SK-N-SH (cell line): Measurements from ENCODE around the gene PAPOLA. TPM values are rescaled to one million over a fixed set of nuclear protein-coding genes. Genes with fewer than 3 reads are reported as not detected.

Source experiments
- CTCF ChIA-PET: fragments of 300-600, 350-600 bp; formaldehyde crosslinking; extraction: SDS; loops from one replicate; lab custom pipeline; 2021; lab: Yijun Ruan, JAX
- POLR2A ChIA-PET: fragments of 350-600 bp; sonication (Branson Sonifier 250); formaldehyde crosslinking; extraction: SDS; loops from one replicate; lab custom pipeline; 2020; ENCODE audit warnings: antibody characterized with exemption, inconsistent platforms; lab: Yijun Ruan, JAX
- DNase-seq: peaks from one replicate; pipeline ENCODE4 v3.0.0; 2012
- H2AFZ ChIP-seq: fragments of 200-600 bp; sonication (generic); 2 replicates; pipeline ENCODE4 v1.8.1; 2016; ENCODE audit warnings: antibody characterized with exemption, mild to moderate bottlenecking, low read depth
- H3F3A ChIP-seq: fragments of 200-600 bp; sonication (generic); replicated peaks from 2 replicates; pipeline ENCODE3; 2016; ENCODE audit warnings: antibody characterized with exemption, mild to moderate bottlenecking; ENCODE audit not compliant: insufficient read depth
- H3K27ac ChIP-seq, 2 experiments: fragments of 200-500 bp in 1 of 2; fragments of 200-600 bp in 1 of 2; sonication (Bioruptor generic) in 1 of 2; sonication (generic), shearing (Covaris generic) in 1 of 2; 2 replicates each; pipeline versions ENCODE4 v1.5.1 to v1.6.1; 2014 to 2016; ENCODE audit warnings: low read depth in 2 of 2, inconsistent platforms in 1 of 2, low read length in 1 of 2, mild to moderate bottlenecking in 1 of 2, mixed read lengths in 1 of 2
- H3K27me3 ChIP-seq: fragments of 200-600 bp; sonication (generic), shearing (Covaris generic); 2 replicates; pipeline ENCODE4 v1.6.1; 2016; ENCODE audit warnings: mixed run types; ENCODE audit not compliant: insufficient read depth
- H3K36me3 ChIP-seq, 2 experiments: fragments of 200-500 bp in 1 of 2; fragments of 200-600 bp in 1 of 2; sonication (Bioruptor generic) in 1 of 2; sonication (generic) in 1 of 2; replicated peaks in 1 of 2; 2 replicates each; pipeline versions ENCODE3 to v1.5.1; 2014 to 2016; ENCODE audit warnings: low read length in 1 of 2, mild to moderate bottlenecking in 1 of 2; ENCODE audit not compliant: insufficient read depth in 2 of 2, control insufficient read depth in 1 of 2
- H3K4me1 ChIP-seq, 2 experiments: fragments of 200-500 bp in 1 of 2; fragments of 200-600 bp in 1 of 2; sonication (Bioruptor generic) in 1 of 2; sonication (generic), shearing (Covaris generic) in 1 of 2; 2 replicates each; pipeline versions ENCODE4 v1.5.1 to v1.6.1; 2014 to 2016; ENCODE audit warnings: low read depth in 1 of 2, low read length in 1 of 2, mixed run types in 1 of 2; ENCODE audit not compliant: insufficient read depth in 2 of 2, control insufficient read depth in 1 of 2
- H3K4me2 ChIP-seq: fragments of 200-600 bp; sonication (generic), shearing (Covaris generic); 2 replicates; pipeline ENCODE4 v1.6.1; 2017; ENCODE audit warnings: mixed run types
- H3K4me3 ChIP-seq, 2 experiments: fragments of 200-500 bp in 1 of 2; fragments of 200-600 bp in 1 of 2; sonication (Bioruptor generic) in 1 of 2; sonication (generic), shearing (Covaris generic) in 1 of 2; 2 replicates each; pipeline versions ENCODE4 v1.5.1 to v1.8.1; 2014 to 2016; ENCODE audit warnings: low read depth in 2 of 2, inconsistent platforms in 1 of 2, low read length in 1 of 2, mild to moderate bottlenecking in 1 of 2, mixed read lengths in 1 of 2, moderate library complexity in 1 of 2
- H3K79me2 ChIP-seq: fragments of 200-600 bp; sonication (generic); 2 replicates; pipeline ENCODE4 v1.8.1; 2017; ENCODE audit warnings: mild to moderate bottlenecking; ENCODE audit not compliant: insufficient read depth
- H3K9ac ChIP-seq: fragments of 200-600 bp; sonication (generic); 2 replicates; pipeline ENCODE4 v1.6.1; 2017; ENCODE audit warnings: mixed run types
- H3K9me2 ChIP-seq: fragments of 200-600 bp; sonication (generic); 2 replicates; pipeline ENCODE4 v1.6.1; 2017; ENCODE audit warnings: mixed run types
- H3K9me3 ChIP-seq: fragments of 200-600 bp; sonication (generic); 2 replicates; pipeline ENCODE4 v1.6.1; 2017; ENCODE audit warnings: mixed run types, mild to moderate bottlenecking, moderate library complexity
- H4K20me1 ChIP-seq: fragments of 200-600 bp; sonication (generic); 2 replicates; pipeline ENCODE4 v1.6.1; 2017; ENCODE audit warnings: mild to moderate bottlenecking, mixed run types; ENCODE audit not compliant: insufficient read depth
- CHD2 ChIP-seq: fragments of 150-350 bp; IDR thresholded peaks from 2 replicates; pipeline ENCODE4 v1.6.1; 2018; ENCODE audit warnings: low read length; ENCODE audit not compliant: partially characterized antibody
- ELF1 ChIP-seq: IDR thresholded peaks from 2 replicates; pipeline ENCODE4 v1.4.0; 2012
- EP300 ChIP-seq, 2 experiments: IDR thresholded peaks; 2 replicates each; pipeline versions ENCODE4 v1.4.0 to v1.6.1; 2012; ENCODE audit warnings: borderline replicate concordance in 1 of 2, low read depth in 1 of 2, low read length in 1 of 2
- GATA2 ChIP-seq: sonication (generic); formaldehyde crosslinking; IDR thresholded peaks from 2 replicates; pipeline ENCODE4 v1.5.0; 2020; ENCODE audit warnings: mild to moderate bottlenecking, missing genetic modification reagents
- JUND ChIP-seq: IDR thresholded peaks from 2 replicates; pipeline ENCODE4 v1.4.0; 2012
- MAX ChIP-seq: IDR thresholded peaks from 2 replicates; pipeline ENCODE4 v1.4.0; 2012; ENCODE audit warnings: low read depth
- PBX3 ChIP-seq: IDR thresholded peaks from 2 replicates; pipeline ENCODE4; 2012
- RAD21 ChIP-seq: IDR thresholded peaks from 2 replicates; pipeline ENCODE4 v1.6.1; 2012; ENCODE audit warnings: mild to moderate bottlenecking, low read length
- RCOR1 ChIP-seq: fragments of 150-350 bp; IDR thresholded peaks from 2 replicates; pipeline ENCODE4 v1.6.1; 2017; ENCODE audit warnings: antibody characterized with exemption, low read length
- REST ChIP-seq: IDR thresholded peaks from 2 replicates; pipeline ENCODE4 v1.6.1; 2012; ENCODE audit warnings: mild to moderate bottlenecking, low read depth, low read length, moderate library complexity
- SMC3 ChIP-seq: IDR thresholded peaks from 2 replicates; pipeline ENCODE4 v1.6.1; 2012; ENCODE audit warnings: low read depth, low read length, improper control_type of control experiment
- TAF1 ChIP-seq: IDR thresholded peaks from 2 replicates; pipeline ENCODE4 v1.6.1; 2012; ENCODE audit warnings: low read depth, mild to moderate bottlenecking, low read length, moderate library complexity, borderline replicate concordance
- TCF12 ChIP-seq: IDR thresholded peaks from 2 replicates; pipeline ENCODE4 v1.4.0; 2012
- TEAD4 ChIP-seq: IDR thresholded peaks from 2 replicates; pipeline ENCODE4 v1.4.0; 2012; ENCODE audit warnings: mild to moderate bottlenecking, borderline replicate concordance; ENCODE audit not compliant: insufficient read depth
- USF2 ChIP-seq: fragments of 150-350 bp; IDR thresholded peaks from 2 replicates; pipeline ENCODE4 v1.6.1; 2017; ENCODE audit warnings: antibody characterized with exemption, low read length, low read depth, borderline replicate concordance
- YY1 ChIP-seq: IDR thresholded peaks from 2 replicates; pipeline ENCODE4 v1.4.0; 2012; ENCODE audit warnings: low read depth, mild to moderate bottlenecking
- ZBTB33 ChIP-seq: IDR thresholded peaks from 2 replicates; pipeline ENCODE4 v1.4.0; 2012; ENCODE audit warnings: low read depth, borderline replicate concordance
- WGBS: methylation state at CpG from one replicate; pipeline ENCODE4 v1.1.6; 2017; ENCODE audit warnings: low lambda C conversion rate; 5-methylcytosine and 5-hydroxymethylcytosine counted together
- polyA plus RNA-seq, 3 experiments: library from polyadenylated mRNA; depleted of rRNA; stranded (reverse); fragments of >200 nt; gene quantifications; 2 replicates each; pipeline ENCODE4 v1.2.3, GENCODE V29; 2012

The PAPOLA gene
- polyA plus RNA-seq, 1 of the 3 experiments (the other 2 are of a cell fraction) = 53.7 TPM

- no peaks in the 10 kb centered on the region for H3K9me3 ChIP-seq
- no peak overlapping the region for H3K27ac ChIP-seq
- H4K20me1 ChIP-seq = no peaks in the 10 kb centered on the region
- TF ChIP-seq GATA2 (no peak), TEAD4 (no peak), RAD21 (no peak), PBX3 (no peak), JUND (no peak)
- H3K9me2 ChIP-seq = no peaks in the 10 kb centered on the region
- POLR2A ChIA-PET = no interaction called here
- H3K9ac ChIP-seq = no peak overlapping the region
- no peaks in the 10 kb centered on the region for H3K36me3 ChIP-seq
- no peaks in the 10 kb centered on the region for H3F3A ChIP-seq
- peaks cover 8 to 12% of the 10 kb centered on the region in 2 experiments; a peak in 3 of 4 replicates for H3K4me1 ChIP-seq
- H3K79me2 ChIP-seq = no peaks in the 10 kb centered on the region
- no peaks in the 10 kb centered on the region for H3K27me3 ChIP-seq
- no peak overlapping the region for H3K4me2 ChIP-seq
- 86% methylated on average over 6 of the region's 6 CpGs for WGBS
- no peak overlapping the region for H2AFZ ChIP-seq
- CTCF ChIA-PET = interaction anchor here (0.8 to 11.6 kb wide), 4 partner anchors 8 to 165 kb away, joined by 3 to 170 read pairs (median 62); no protein-coding TSS in a partner anchor
- no peak overlapping the region for H3K4me3 ChIP-seq
- no peak for DNase-seq
These were observed 77.2 kb downstream of the PAPOLA start for GRCh38 chr14:96579358-96579757.

- Histone ChIP-seq H3K27ac (no peak overlapping the region), H3K79me2 (no peaks in the 10 kb centered on the region), H3K27me3 (no peaks in the 10 kb centered on the region), H2AFZ (no peak overlapping the region), H3F3A (no peaks in the 10 kb centered on the region), H3K4me2 (no peak overlapping the region), H4K20me1 (no peaks in the 10 kb centered on the region), H3K9ac (no peak overlapping the region), H3K36me3 (no peaks in the 10 kb centered on the region), H3K4me3 (no peak overlapping the region), H3K9me2 (no peaks in the 10 kb centered on the region), H3K9me3 (no peaks in the 10 kb centered on the region), H3K4me1 (peaks cover 4 to 8% of the 10 kb centered on the region in 2 experiments; a peak in 3 of 4 replicates)
- no peak for TF ChIP-seq TCF12
- TF ChIP-seq JUND = no peak
- TF ChIP-seq YY1 = no peak
- no peak for TF ChIP-seq EP300 (IDR thresholded peaks at IDR 0.05; ENCODE audit: borderline replicate concordance in 1 of 2, low read depth in 1 of 2, low read length in 1 of 2)
- TF ChIP-seq TEAD4 = no peak
- TF ChIP-seq USF2 = no peak
- no peak for TF ChIP-seq ELF1
- no peak for TF ChIP-seq PBX3
- no peak for TF ChIP-seq SMC3
- no peak for TF ChIP-seq RCOR1
- no peak for TF ChIP-seq ZBTB33
- no peak for TF ChIP-seq GATA2
- TF ChIP-seq REST = no peak
- no peak for TF ChIP-seq TAF1
- TF ChIP-seq CHD2 = no peak
- no peak for TF ChIP-seq MAX
- ChIA-PET POLR2A (no interaction called here), CTCF (interaction anchor here (1.4 to 11.6 kb wide), 4 partner anchors 8 to 159 kb away, joined by 3 to 170 read pairs (median 62); no protein-coding TSS in a partner anchor)
- DNase-seq = no peak
- 80% methylated on average over 5 of the region's 6 CpGs for WGBS
These were observed 77.7 kb downstream of the PAPOLA start for GRCh38 chr14:96579855-96580254.
